LHCN-M2 (cell line): ENCODE data around the gene GPC1. TPM values are rescaled to one million over a fixed set of nuclear protein-coding genes. Genes with fewer than 3 reads are reported as not detected.

Experiments
- DNase-seq: peaks from one replicate; pipeline ENCODE4 v3.0.0-alpha.2; 2012; ENCODE audit warnings: low read depth
- total RNA-seq: library from RNA; depleted of rRNA; stranded (reverse); fragments of >200 nt; gene quantifications from 2 replicates; pipeline ENCODE4 v1.2.3, GENCODE V29; 2014; rRNA removed

Gene GPC1
- total RNA-seq, 1 experiment from 2014 or later = 118 TPM

DNA sequence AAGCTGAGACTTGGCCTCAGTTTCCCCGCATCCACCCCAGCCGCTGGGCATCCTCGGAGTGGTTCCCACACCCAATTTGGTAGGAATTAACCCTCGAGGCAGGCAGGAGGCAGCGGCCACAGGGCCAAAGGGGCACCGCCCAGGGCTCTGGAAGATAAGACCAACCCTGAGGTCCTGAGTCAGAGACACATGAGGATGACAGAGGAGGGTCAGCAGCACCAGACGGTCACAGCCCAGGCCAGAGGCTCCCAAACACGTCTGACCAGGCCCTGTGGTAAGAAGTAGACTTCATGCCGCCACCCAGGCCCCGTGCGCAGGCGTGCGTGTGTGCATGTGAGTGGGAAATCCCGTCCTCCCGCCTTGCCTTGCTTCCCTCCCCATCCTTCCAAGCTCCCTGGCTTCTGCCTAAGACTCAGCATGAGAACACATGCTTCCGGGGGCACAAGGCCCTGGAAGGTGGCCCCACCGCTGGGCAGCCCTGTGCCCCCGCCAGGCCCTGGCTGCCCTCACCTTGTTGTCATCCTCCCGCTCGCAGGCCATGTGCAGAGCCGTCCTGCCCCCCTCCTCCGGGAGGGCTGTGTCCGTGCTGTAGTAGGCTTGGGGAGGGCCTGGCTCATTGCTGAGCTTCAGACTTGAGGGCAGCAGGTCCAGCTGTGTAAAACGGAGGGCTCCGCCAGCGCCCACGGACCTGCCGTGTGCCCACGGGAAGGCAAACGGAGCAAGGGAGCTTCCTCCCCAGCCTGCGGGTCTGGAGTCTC lies 76.1 kb downstream of the GPC1 start:
- no peak for DNase-seq

DNA sequence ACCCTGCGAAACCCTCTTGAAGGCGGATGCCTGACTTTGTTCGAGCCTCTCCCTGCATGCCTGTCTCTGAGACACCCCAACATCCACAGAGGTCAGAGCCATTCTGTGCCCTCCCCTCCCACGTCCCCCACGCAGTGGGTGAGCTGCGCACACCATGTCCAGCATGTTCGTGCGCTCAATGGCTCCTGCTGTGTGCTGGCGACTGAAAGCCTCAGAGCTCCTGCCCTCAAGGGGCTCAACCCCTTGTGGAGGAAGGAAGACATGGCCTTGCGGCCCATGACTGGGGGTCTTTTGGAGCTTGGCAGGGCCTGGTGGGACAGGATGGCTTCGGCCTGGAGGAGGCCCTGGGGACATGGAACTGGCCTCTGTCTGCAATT lies 76.6 kb downstream of the GPC1 start:
- DNase-seq = no peak

DNA sequence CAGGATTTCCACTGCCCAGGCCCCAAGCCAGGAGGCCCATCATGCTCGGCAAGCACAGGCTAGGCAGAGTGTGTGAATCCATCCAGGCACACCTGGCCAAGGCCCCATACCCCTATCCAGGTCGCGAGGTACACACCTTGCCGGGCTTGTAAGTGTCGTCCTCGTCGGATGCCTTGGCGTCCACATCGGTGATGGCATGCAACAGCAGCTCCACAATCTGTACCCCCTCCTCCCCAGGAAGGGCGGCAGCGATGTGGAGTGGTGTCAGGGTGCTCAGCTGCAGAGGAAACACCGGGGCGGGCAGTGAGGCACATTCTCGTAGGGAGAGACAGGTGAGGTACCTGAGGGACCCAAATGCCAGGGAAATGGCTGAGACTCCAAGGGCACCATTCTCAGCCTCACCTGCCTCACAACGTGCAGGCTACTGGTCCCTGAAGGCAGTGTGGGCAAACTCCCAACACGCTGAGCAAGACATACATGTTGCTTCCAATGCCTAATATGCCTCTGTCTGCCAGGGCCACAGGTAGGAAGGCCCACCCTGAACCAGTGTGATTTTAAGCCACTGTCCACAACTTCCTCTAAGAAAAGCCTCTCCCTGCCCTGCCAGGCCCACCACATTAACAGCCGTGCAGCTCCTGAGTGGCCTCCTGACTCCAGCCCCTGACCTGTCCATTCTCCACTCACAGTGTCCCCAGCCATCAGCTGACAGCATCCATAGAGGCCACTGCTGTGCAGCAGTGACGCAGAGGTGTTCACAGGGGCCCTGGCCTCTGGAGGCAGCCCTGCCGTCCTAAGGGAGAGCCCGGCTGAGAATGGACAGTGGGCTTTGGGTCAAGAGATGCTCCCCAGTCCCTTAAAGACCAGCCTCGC lies 77.4 kb downstream of the GPC1 start:
- no peak for DNase-seq

DNA sequence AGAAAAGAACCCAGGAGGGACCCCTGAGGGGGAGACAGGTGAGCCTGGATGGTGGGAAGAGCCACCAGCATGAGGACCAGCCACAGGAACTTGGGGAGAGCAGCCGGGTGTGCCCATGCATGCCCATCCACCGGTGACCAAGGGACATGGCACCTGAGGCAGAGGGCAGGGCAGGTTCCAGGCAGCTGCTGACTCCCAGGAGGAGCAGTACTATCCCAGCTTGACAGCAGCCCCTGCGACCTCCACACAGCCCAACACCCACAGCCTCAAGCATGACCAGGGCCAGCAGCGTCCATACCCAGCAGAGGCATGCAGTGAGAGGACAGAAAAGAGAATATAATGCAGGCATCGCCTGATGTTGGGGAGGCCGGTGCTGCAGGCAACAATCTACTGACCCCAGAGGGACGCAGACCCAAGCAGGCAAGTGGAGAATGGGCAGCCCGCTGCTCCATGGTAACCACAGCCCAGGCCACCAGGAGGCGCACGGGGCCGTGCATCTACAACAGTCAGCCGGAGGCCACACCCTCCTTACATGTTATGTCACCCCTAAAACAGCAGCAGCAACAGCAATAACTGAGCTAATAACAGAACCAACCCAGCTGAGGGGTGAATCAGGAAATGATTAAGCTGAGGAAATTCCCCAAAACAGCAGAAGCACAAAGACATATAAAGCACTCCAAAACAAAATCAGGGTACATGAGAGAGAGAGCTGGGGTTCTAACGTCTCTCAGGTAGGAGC lies 78.3 kb downstream of the GPC1 start:
- DNase-seq = peak; percentile 77

DNA sequence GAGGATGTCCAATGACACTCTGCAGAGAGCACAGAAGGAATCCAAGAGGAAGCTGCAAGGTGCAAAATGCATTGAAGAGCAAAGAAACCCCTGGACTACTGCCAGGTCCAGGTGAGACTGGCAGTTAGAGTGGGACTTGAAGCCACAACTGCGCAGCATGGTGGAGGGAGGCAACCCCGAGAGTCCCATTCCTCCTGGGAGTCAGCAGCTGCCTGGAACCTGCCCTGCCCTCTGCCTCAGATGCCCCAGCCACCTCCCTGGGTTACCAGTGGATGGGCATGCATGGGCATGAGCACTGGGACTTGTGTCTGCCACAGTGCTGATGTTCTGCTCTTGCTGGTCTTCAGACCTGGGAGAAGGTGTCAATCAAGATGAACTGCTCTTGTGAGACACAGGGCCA lies 79.2 kb downstream of the GPC1 start:
- no peak for DNase-seq

DNA sequence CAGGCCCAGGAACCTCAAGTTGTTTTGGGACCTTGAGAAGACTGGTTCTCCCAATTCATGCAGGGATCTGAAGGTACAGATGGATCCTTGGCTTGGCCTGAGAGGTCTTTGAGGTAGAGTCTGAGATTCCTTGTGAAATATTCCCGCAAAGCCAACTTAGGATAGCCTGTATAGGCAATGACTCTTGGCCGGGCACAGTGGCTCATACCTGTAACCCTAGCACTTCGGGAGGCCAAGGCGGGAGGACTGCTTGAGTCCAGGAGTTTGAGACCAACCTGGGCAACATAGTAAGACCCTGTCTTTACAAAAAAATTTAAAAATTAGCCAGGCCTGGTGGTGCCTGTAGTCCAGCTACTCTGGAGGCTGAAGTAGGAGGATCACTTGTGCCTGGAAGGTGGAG lies 81.9 kb downstream of the GPC1 start:
- DNase-seq = no peak

Other genes starting within 250 kb of the GPC1 start
- 7.8 and 8.2 TPM in 2 replicates for gene ANKMY1, start 122.3 kb downstream of the GPC1 start, total RNA-seq
- 6.1 and 6.4 TPM in 2 replicates for gene DUSP28, start 124.7 kb downstream of the GPC1 start, total RNA-seq
- gene RNPEPL1, start 132.8 kb downstream of the GPC1 start, total RNA-seq = 13.6 and 16.7 TPM in 2 replicates
- 20.5 and 23.1 TPM in 2 replicates for gene CAPN10, start 151.1 kb downstream of the GPC1 start, total RNA-seq
- gene GPR35, start 189.8 kb downstream of the GPC1 start, total RNA-seq = 0.11 and 1.0 TPM in 2 replicates
- gene AQP12B, start 247.2 kb downstream of the GPC1 start, total RNA-seq = not detected in 2 replicates